Measurements from ENCODE around the gene RPL7A.

RPL7A gene

DNA sequence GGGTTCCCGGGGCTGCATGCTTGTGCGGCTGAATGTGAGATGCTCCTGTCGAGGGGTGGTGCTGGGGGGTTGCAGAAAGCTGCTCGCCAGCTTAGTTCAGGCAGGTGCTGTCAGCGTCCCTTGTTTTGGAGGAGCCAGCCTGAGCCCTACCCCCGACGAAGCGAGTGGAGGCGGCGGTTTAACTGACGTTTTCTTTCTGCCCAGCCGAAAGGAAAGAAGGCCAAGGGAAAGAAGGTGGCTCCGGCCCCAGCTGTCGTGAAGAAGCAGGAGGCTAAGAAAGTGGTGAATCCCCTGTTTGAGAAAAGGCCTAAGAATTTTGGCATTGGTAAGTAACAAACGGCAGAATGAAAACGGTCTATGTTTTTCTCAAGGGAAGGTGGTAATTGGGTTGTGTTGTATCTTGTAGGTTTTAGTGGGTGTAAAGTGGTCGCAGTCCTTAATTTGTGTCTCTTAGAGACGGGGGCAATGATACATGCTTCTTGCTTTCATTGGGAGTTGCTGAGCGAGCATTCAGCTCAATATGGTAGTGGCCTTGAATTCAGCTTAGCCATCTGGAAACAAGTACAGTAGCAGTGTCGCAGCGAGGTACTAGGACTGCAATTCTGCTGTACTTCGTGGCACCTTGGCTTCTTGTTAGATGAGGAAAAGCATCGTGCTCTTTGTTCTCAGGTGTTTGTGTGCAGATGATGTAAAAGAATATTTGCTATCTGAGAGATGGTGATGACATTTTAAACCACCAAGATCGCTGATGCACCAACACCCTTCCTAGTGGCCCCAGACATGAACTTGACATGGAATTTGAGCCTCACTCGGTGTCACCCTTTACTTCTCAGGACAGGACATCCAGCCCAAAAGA is 928 bp downstream of the RPL7A start:
- DNase-seq, result no peak

- no peak for DNase-seq
Measured at GRCh38 chr9:133349965-133350616, 2.1 kb downstream of the RPL7A start.

DNA sequence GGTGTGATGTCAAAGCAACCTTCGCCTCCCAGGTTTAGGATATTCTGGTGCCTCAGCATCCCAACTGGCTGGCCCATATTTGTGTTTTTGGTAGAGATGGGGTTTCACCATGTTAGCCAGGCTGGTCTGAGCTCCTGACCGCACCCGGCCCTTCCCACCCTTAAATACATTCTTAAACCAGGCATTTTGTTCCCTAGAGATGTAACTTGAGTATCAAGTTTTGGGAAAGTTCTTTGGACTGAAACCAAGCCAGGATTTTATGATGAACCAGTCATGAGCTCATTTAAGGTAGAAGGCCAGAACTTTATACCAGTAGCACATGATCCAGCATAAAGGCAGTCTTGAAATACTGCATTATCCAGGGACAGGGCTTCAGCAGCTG is 3.5 kb downstream of the RPL7A start:
- DNase-seq, result no peak

GRCh38 chr9:133351908-133352634 is 4.1 kb downstream of the RPL7A start:
- peak in 1 of 14 donors; percentile 16 for DNase-seq

DNA sequence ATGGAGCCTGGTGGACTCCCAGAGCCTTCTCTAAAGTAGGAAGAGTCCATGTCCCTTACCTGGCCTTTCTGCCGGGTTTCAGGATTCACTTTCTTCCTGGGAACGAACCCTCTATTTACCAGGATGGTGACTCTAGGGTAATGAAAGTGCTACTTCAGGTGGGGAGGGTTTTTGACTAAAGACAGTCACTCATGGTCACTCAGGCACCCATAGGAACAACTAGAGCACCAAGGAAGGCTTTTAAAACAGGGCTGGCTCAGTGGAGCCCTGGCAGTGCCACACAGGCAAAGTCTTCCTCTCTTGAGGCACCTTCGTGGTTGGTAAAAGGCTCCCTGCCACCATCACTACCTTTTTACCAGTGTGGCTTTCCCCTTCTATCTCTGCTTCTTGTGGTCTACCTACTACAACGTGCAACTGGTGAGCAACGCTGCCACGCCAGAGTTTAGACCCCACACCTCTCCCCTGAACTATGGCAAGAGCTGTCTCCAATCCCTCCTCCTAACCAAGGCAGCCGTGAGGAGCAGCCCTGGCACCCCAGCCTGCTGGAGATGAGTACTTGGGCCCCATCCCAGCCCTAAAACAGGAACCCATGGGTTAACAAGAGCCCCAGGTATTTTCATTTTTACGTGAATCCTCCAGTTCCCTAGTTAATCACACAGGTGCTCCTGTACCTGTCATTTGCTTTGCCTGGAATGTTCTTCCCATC is 4.8 kb downstream of the RPL7A start:
- no peak for DNase-seq

- no peak for DNase-seq
Measured at GRCh38 chr9:133353548-133353947, 5.5 kb downstream of the RPL7A start.

GRCh38 chr9:133354766-133355165 is 6.7 kb downstream of the RPL7A start:
- no peak for DNase-seq

GRCh38 chr9:133355881-133356357 is 7.9 kb downstream of the RPL7A start:
- DNase-seq, result peak in 1 of 14 donors; percentile 64

- peak in 13 of 14 donors; percentile 35 to 87 (median 65) for DNase-seq
Measured at GRCh38 chr9:133356391-133357091, 8.5 kb downstream of the RPL7A start, which contains the start of the genes SURF1 and SURF2. SURF1 (minus strand) TSS chr9:133356487; CDS start chr9:133356453, 34 bp downstream. SURF2 (plus strand) TSS chr9:133356550; CDS start chr9:133356593, 43 bp downstream.

DNA sequence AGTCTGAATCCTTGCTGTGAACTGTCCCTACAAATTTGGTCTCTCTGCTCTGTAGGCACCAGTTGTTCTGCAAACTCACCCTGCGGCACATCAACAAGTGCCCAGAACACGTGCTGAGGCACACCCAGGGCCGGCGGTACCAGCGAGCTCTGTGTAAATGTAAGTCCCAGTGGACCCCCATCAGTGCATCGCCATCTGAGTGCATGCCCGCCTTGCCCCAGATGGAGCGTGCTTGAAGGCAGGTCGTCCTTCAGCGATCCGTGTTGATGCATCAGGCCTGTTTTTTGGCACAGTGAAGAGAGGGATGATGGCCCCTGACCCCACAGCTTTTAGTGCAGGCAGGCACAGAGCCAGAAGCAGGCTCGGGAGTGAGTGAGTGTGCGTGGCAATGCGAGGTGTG is 9.6 kb downstream of the RPL7A start:
- no peak for DNase-seq

DNA sequence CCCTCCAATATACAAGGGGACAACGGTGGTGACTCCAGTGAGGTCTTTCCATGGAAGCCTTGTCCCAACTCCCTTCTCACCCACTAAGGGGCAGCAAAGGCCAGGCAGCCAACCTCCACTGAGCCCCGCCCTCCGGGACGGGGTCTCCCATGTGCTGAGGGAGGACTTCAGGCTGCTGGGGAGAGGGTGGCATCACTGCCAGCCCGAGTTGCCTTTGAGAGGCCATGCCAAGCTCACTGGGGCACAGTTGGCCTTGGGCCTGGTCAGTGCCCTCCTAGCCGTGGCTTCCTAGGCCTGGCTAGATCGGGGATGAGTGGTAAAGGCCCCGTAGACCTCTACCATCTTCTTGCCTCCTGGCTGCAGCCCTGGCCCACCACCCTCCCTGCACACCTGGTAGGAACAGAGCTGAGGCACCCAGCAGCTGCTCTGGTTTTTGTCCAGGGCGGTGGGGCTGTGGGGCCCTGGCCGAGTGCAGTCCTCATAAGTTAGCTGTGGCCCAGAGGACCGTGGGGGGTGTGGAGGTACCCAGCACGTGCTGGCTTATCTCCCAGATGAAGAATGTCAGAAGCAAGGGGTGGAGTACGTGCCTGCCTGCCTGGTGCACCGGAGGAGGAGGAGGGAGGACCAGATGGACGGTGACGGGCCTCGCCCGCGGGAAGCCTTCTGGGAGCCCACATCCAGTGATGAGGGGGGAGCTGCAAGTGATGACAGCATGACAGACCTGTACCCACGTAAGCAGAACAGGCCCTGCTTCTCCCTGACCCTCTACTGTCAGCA is 11.6 kb downstream of the RPL7A start:
- DNase-seq, result peak in 1 of 14 donors; percentile 61

DNA sequence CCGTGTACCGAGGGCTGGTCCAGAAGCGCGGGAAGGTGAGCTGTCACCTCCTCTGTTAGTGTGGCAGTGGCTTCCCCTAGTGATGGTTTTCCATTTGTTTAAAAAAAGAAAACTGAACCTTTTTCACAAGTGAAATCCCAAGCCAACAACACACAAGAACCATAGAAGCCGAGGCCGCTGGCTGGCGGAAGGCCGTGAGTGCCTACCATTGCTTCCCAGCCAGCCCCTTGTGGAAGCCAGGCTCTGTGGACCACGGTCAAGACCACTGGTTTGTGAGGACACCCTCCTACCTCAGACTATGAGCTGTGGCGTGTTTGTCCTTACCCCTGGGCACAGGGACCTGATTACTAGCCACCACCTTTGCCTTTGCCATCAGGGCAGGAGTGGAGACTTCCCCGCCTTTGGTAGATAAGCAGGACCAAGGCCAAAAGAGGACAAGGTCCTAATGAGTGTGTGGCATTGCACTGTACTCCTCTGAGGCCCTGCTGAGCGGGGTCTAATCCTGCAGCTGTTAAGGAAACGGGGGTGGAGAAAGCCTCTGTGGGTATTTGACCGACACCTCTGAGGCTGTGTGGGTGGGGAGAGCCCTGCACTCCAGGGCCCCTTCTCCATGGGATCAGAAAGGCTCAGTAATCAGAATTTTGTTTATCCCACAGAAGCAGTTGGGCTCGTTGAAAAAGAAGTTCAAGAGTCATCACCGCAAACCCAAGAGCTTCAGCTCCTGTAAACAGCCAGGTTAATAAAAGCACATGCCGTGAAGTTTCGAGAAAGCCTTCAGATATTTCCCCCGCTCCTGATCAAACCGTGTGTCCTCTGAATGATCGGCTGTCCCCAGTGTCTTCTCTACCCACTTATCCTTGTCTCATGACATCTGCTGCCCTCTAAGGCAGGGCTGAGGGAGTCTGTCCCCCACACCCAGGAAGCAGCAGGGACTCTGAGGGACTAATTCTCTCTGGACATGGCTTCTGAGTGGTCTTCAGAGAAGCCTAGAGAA is 12.7 kb downstream of the RPL7A start:
- no peak for DNase-seq

DNA sequence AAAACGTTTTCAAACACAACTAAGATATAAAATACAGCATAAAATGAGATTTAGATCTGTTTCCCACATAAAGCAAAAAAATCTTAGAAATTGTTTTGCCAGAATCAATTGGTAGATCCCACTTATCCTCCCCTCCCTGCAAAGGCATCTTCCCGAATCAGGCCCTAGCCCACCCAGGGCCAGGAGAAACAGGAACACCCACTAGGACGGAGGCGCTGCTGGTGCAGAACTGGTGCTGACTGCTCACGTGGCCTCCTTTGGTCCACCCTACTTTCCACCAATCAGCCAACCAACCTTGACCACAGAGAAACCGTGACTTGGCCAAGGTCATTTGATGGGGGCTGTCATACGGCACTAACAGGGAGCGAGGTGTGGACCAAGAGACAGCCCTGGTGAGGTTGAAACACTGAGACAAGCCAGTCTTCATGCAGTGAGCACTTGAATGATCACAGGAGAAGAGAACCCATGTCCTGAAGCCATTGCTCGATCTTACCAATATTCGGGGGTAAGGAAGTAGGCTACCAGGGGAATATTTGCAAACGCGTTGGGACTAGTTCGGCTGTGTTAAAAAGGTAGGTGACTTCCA is 13.6 kb downstream of the RPL7A start:
- no peak for DNase-seq

- DNase-seq, result no peak
Measured at GRCh38 chr9:133362359-133363044, 14.5 kb downstream of the RPL7A start.

GRCh38 chr9:133366435-133366834 is 18.4 kb downstream of the RPL7A start:
- no peak for DNase-seq

GRCh38 chr9:133367221-133367620 is 19.2 kb downstream of the RPL7A start:
- no peak for DNase-seq

- no peak for DNase-seq
Measured at GRCh38 chr9:133367778-133368177, 19.8 kb downstream of the RPL7A start.

DNA sequence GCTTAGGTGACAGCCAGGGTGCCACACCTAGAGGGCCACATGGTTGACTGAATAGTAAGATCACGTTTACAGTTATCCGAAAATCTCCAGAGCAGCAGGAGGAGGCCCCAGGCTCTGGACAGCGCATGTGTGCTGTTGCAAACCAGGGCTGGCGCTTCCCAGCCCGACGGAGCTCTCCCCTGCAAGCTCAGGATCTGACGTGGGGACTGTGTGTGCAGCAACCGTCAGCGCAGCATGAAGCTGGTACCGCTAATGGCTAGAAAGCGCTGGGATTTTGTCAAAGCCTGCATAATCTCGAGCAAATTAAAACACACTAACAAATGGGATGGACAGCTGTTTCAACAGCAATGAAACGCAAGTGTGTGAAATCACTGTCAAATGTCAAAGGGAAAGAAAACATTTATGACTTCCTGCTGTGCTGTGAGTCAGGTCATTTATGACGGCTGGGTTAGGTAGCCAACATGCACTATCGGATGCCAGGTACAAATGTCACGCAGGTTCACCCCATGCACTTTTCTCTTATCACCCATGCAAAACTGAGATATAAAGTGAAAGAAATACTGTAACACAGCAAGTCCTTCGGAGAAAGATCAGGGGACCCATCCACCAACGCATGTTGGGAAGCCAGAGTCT is 20.3 kb downstream of the RPL7A start:
- peak in 1 of 14 donors; percentile 53 for DNase-seq
